Fibroblast of skin of scalp (primary cell): Measurements from ENCODE around the gene GJB2.
"Not testable (repeated sequence)": the region's sequence is repeated elsewhere in the genome, so short reads cannot be mapped to it uniquely, and the experiment has no call there.

Experiments used
- DNase-seq: peaks from one replicate; pipeline ENCODE4 v3.0.0-alpha.2; 2013

The GJB2 gene

GRCh38 chr13:20165417-20166257 lies 27.1 kb downstream of the GJB2 start:
- peak; percentile 44 for DNase-seq

DNA sequence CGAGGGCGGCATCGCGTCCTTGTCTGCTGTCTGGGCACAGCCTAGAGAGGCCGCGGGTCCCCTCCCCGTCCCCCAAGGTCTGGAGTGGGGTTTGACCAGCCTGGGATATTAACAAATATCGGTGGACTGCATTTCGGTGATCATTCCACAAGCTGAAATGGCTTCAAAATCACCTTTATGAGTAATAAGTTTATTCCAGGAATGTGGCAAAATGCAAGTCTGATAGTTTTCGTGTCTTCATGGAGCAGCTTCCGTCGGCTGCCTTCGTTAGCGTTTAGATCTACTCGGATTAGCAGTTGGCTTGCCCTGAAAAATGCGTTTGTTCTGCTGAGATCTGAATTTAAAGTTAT lies 30.8 kb downstream of the GJB2 start:
- no peak for DNase-seq

DNA sequence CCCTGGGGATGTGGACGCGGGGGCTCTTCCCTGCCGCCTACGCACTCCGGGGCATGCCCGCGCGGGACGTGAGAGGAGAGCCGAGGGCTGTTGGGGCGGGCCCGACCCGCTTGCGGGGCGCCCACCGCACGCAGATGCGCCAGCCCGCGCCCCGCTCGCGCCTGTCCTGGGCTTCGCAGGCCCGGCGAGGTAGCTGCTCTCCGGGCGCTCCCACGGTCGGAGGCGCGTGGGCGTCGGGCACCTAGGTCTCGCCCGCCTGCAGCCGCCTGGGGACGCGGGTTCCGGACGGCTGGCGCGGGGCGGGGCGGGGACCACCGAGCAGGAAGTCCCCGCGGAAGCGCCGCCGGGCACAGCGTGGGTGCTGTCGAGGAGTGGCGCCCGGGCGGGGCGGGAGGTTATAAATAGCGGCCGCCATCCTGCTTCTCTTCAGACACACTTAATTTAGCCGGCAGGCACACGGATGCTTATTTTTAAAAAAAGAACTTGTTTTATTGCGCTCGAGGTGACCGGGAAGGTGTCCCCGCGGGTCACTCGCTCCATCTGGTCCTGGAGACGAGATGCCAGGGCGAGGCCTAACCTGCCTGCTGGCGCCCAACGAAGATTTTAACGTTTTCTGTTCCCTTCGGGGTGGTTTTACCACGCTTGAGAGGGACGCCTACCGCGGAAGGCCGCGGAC lies 31.3 kb downstream of the GJB2 start:
- DNase-seq, result no peak

DNA sequence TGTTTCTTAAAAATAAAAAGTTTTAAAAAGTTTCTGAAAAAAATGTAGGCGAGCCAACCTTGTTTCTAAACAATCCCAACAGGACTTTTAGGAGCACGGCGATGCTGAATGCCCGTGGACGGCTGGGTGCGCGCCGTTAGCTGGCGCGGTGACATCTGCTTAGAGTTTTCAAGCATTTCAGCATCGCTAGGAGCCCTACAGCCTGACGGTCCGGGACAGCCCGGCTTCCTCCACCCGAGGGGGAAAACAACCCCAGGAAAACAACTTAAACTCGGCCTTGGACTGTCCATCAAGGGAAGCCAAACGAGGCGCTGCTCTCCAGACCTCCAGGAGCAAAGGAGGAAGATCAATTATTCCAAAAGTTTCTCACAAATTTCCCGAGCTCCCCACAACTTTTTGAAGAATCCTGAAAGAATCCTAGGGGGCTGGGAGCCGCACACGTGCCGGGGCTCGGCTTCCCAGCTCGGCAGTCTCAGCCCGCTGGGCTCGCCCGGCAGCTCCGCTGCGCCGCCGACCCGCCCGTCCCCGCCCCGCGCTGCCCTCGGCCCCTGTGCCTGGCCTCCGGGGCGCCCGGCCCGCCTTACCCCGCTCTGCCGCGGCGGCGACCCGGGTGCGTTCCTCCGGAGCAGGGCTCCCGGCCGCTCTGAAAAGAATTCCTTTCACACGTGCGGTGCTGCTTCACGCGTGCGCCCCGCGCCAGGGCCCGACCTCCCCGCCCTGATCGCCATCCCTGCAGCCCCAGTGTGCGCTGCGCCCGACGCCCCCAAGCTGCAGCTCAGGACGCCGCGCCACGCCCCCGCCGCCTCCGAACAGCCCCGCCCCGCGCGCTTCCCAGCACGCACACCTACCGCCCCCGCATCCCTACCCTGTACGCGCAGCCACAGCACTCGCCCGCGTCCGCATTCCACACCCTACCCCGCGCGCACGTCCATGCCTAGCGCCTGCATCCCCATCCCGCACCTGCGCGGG lies 32.1 kb downstream of the GJB2 start, which contains the start of gene GJA3:
TSS of gene GJA3 (minus strand) at position 747 of the 969 bp plus-strand sequence. CDS start 17,764 bp downstream, outside the sequence.
- DNase-seq, result peak; percentile 17

DNA sequence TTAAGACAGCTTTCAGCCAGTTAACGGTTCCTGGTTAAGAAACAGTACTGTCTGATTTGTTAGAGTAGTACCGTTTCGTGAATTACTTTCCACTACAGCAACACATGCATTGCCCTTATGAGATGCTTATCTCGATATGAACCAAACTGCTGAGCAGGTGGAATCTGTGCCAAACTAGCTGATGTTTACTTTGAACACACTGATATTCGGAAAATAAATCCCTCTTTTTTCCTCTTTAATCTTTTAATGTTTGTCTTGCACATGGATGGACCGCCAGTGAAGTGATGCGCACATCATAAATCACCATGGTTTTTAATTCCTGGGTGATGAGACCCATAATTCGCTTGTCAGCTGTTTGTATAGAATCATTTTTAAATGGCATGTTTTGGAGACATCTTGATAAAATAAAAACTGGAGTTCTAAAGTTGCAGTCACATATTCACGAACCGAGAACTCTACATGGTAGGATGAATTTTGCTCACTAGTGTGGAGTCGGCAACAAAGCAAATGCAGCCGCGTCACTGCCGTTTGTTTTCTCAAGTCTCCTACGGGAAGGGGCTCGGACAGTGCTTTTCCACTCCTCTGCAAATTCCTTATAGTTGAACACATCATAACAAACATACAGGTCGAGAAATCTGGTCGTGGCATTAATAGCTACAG lies 33.0 kb downstream of the GJB2 start:
- no peak for DNase-seq

DNA sequence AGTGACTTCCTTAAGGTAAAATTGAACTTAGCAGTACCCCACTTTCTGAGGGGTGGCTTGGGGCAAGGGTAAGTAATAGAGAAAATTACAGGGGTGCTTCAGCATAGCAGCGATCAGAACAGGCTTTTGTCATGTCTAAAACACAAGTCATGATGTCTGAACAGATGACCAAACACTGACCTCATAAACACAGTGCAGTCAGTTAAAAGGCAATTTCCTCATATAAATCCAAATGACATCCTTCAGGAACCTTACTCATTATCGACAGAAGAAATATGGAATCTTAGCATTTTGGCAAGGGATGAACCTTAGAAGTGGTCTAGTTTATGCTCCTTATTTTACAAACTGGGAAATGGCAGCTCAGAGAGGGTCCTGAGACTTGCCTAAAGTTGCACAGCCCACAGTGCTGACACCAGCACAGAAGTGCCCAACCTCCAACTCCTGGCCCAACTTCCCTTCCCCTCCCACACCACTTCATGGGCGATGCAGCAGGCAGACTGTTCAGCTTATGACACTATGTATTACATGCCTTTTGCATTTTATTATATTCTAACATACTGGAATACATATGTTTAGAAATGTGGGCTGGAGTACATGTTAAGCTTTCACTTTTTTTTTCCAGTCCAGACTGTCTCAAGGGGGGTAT lies 35.5 kb downstream of the GJB2 start:
- no peak for DNase-seq

DNA sequence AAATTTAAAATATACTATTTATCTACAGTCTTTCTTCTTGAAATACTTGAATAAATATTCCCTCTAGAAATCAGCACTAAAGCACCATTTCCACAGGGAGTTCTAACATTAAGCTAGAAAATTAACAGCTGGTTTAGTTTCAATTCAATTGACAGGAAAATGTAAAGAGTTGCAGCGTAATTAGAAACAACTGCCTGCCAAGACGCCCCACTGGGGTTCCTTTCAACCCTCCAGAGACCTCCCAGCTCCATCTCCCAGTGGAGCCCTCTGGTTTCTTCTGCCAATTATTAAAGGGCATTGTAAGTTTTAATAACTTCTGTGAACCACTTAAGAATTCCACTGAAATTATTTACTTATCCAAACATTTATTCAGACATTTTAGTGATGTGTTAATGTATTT lies 36.0 kb downstream of the GJB2 start:
- DNase-seq, result peak; percentile 18

- not testable (repeated sequence) for DNase-seq
These were observed 39.4 kb downstream of the GJB2 start for GRCh38 chr13:20153290-20153689.

DNA sequence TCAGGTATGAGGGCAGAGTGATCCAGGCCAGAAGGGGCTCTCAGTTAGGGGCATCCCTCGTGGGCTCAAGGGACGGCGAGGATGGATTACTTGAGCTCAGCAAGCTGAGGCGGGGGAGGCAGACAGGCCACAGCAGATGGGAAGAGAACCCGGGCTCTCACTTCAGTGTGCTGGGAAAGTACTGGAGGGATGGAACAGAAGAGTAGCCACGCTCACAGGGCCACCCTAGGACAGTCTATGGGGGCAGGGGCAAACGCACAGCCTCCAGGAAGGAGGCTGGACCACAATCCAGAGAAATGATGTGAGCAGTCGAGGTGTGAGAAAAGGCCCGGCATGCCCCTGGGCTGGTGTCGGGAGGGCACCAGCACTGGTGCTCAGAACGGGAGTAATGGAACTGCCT lies 41.1 kb downstream of the GJB2 start:
- DNase-seq, result no peak

DNA sequence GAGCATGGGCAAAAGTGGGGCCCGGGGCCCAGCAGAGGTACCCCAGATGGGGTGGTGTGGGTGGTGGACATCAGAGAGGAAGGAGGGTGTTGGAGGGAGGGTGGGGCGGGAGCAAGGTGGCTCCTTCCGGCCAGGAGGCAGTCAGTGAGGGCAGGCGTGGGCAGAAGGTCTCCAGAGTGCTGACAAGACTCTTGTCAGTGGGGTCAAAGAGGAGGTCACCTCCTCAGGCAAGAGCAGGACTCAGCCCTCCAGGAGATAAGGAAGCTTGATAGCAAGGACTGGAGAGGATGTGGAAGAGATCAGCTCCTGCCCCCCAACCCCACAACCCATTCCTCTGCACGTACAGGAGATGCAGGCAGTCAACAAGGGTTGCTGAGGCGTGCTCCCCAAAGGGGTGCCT lies 41.7 kb downstream of the GJB2 start:
- no peak for DNase-seq

- DNase-seq, result no peak
These were observed 42.2 kb downstream of the GJB2 start for GRCh38 chr13:20150561-20150960.

GRCh38 chr13:20149762-20150161 lies 43.0 kb downstream of the GJB2 start:
- DNase-seq, result no peak

DNA sequence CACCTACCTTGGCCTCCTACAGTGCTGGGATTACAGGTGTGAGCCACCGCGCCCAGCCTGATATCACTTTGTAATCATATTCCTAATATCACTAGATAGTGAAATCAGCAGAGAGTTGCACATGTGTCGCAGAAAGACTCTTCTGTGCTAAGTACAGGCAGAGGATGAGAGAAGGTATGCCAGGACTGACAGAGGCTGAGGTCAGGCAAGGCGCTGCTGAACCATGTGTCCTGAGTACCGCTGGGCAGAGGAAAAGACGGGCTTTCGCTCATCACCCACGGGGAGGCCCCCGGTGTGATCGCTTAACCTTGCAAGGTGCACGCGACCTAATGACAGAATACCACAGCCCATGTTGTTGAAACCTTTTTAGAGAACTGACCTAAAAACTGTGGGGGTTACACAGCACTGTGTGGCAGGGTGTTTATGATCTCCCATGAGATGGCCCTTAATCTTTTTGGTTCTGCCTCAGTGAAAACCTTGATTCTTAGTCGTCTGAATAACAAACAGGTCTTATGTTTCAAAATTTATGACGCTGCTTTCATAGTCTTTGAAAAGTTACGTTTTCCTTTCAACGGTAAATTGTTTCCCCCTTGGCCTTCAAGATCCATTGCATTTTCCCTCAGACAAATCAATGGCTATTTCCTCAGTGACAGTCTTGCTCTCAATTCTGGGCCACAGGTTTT lies 44.1 kb downstream of the GJB2 start:
- no peak for DNase-seq

GRCh38 chr13:20146381-20146780 lies 46.4 kb downstream of the GJB2 start:
- DNase-seq, result no peak

- no peak for DNase-seq
These were observed 47.2 kb downstream of the GJB2 start for GRCh38 chr13:20145521-20145920.

GRCh38 chr13:20144141-20144850 lies 48.4 kb downstream of the GJB2 start:
- DNase-seq, result no peak

DNA sequence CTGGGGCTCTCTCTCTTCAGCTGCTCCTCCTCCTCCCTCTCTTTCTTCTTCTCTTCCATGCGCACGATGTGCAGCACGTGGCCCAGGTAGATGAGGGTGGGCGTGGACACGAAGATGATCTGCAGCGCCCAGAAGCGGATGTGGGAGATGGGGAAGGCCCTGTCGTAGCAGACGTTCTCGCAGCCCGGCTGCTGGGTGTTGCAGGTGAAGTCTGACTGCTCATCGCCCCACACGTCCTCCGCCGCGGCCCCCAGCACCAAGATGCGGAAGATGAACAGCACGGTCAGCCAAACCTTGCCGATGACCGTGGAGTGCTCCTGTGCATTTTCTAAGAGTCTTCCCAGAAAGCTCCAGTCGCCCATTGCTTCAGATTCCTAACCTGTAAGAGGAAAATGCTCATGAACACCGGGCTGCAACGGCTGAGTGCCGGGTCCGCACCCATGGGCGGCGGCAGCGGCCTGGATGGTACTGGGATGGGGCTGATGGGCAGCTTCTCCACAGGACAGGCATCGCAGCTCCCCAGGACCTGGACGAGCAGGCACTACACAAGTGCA lies 49.7 kb downstream of the GJB2 start:
- DNase-seq, result no peak

DNA sequence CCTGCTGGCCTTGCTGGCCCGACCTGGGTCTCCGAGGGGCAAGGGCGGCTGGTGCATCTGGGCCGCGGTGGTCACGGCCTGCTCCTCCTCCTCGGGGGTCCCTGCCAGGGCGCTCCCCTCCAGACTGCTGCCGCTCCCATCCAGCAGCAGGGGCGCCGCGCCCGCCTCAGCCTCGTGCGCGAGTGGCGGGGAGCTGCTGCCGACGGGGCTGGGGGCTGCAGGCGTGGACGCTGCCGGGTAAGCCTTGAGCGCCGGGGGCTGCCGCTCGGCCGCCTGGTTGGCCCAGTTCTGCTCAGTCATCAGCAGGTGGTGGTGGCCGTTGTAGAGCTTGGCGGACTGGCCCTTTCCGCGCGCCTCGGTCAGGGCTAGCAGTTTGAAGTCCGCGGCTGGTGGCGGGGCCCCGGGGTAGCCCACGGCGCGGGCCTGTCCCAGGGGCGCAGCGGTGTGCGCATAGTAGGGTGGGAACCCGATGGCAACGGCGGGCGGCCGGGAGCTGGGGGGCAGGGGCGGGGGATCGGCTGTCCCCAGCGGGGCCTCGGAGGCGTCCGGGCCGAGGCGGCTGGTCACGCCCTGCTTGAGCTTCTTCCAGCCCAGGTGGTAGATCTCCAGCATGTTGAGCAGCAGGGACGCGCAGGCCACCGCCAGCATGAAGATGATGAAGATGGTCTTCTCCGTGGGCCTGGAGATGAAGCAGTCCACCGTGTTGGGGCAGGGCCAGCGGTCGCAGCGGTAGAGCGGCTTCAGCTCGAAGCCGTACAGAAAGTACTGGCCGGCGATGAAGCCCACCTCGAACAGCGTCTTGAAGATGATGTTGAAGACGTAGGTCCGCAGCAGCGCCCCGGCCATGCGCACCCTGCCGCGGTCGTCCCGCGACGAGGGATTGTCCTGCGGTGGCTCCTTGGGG lies 50.5 kb downstream of the GJB2 start:
- no peak for DNase-seq
